ENCODE data around the gene BABAM2.

DNA sequence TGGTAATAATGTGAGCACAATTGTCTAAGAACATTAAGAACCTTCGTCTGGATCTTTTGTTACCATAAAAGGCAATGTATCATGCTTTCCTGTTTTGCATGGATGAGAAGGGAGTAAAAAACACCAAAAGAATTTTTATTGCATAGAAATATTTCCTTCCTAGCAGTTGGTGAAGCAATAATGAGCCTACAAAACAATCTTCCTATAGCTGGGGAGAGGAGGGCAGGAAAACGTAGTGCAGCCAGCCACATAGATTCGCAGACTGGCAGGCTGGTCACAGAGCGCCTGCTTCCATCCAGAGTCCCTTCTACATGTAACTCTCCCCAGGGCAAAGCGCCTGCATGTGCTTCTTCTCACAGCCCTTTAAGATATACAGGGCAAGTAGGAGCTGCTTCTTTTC is 190.4 kb downstream of the BABAM2 start:
- TF ChIP-seq, protein P1, sequence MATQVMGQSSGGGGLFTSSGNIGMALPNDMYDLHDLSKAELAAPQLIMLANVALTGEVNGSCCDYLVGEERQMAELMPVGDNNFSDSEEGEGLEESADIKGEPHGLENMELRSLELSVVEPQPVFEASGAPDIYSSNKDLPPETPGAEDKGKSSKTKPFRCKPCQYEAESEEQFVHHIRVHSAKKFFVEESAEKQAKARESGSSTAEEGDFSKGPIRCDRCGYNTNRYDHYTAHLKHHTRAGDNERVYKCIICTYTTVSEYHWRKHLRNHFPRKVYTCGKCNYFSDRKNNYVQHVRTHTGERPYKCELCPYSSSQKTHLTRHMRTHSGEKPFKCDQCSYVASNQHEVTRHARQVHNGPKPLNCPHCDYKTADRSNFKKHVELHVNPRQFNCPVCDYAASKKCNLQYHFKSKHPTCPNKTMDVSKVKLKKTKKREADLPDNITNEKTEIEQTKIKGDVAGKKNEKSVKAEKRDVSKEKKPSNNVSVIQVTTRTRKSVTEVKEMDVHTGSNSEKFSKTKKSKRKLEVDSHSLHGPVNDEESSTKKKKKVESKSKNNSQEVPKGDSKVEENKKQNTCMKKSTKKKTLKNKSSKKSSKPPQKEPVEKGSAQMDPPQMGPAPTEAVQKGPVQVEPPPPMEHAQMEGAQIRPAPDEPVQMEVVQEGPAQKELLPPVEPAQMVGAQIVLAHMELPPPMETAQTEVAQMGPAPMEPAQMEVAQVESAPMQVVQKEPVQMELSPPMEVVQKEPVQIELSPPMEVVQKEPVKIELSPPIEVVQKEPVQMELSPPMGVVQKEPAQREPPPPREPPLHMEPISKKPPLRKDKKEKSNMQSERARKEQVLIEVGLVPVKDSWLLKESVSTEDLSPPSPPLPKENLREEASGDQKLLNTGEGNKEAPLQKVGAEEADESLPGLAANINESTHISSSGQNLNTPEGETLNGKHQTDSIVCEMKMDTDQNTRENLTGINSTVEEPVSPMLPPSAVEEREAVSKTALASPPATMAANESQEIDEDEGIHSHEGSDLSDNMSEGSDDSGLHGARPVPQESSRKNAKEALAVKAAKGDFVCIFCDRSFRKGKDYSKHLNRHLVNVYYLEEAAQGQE (IDR thresholded peaks at IDR 0.05; ENCODE audit: unreplicated experiment), result no peak
- TF ChIP-seq EZH2phosphoT487 (IDR thresholded peaks at IDR 0.05; ENCODE audit: unreplicated experiment) (no peak), POLR2AphosphoS5 (IDR thresholded peaks at IDR 0.05; ENCODE audit: low read depth) (no peak), CREB1 (CRISPR knock-in tag; IDR thresholded peaks at IDR 0.05; ENCODE audit: low read depth) (no peak)
- TF ChIP-seq, protein P2, sequence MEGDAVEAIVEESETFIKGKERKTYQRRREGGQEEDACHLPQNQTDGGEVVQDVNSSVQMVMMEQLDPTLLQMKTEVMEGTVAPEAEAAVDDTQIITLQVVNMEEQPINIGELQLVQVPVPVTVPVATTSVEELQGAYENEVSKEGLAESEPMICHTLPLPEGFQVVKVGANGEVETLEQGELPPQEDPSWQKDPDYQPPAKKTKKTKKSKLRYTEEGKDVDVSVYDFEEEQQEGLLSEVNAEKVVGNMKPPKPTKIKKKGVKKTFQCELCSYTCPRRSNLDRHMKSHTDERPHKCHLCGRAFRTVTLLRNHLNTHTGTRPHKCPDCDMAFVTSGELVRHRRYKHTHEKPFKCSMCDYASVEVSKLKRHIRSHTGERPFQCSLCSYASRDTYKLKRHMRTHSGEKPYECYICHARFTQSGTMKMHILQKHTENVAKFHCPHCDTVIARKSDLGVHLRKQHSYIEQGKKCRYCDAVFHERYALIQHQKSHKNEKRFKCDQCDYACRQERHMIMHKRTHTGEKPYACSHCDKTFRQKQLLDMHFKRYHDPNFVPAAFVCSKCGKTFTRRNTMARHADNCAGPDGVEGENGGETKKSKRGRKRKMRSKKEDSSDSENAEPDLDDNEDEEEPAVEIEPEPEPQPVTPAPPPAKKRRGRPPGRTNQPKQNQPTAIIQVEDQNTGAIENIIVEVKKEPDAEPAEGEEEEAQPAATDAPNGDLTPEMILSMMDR (conservative IDR thresholded peaks at IDR 0.05; ENCODE audit: low read depth in 2 of 2), result no peak
- TF ChIP-seq, protein P3, sequence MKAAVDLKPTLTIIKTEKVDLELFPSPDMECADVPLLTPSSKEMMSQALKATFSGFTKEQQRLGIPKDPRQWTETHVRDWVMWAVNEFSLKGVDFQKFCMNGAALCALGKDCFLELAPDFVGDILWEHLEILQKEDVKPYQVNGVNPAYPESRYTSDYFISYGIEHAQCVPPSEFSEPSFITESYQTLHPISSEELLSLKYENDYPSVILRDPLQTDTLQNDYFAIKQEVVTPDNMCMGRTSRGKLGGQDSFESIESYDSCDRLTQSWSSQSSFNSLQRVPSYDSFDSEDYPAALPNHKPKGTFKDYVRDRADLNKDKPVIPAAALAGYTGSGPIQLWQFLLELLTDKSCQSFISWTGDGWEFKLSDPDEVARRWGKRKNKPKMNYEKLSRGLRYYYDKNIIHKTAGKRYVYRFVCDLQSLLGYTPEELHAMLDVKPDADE (IDR thresholded peaks at IDR 0.05), result no peak
